NCI-H345 (cell line): Measurements from ENCODE around the gene AAK1.
"Not testable (repeated sequence)": the region's sequence is repeated elsewhere in the genome, so short reads cannot be mapped to it uniquely, and the experiment has no call there.

Source experiments
- DNase-seq: peaks from one replicate; lab custom pipeline; 2025; lab: John Stamatoyannopoulos, UW

Gene AAK1

GRCh38 chr2:69643602-69644505 lies at the start of gene AAK1:
AAK1 (minus strand) TSS chr2:69643739; CDS start chr2:69643040, 699 bp downstream.
- peak; percentile 92 for DNase-seq

GRCh38 chr2:69692424-69692823 lies 48.9 kb upstream of the AAK1 start:
- no peak for DNase-seq

- DNase-seq: no peak
Measured at GRCh38 chr2:69689969-69690368, 46.4 kb upstream of the AAK1 start.

- DNase-seq: no peak
Measured at GRCh38 chr2:69689466-69689865, 45.9 kb upstream of the AAK1 start.

GRCh38 chr2:69687971-69688611 lies 44.6 kb upstream of the AAK1 start:
- no peak for DNase-seq

GRCh38 chr2:69686813-69687212 lies 43.3 kb upstream of the AAK1 start:
- DNase-seq: no peak

GRCh38 chr2:69685321-69686048 lies 41.9 kb upstream of the AAK1 start:
- DNase-seq: no peak

- no peak for DNase-seq
Measured at GRCh38 chr2:69683170-69683971, 39.8 kb upstream of the AAK1 start.

GRCh38 chr2:69682525-69682924 lies 39.0 kb upstream of the AAK1 start:
- DNase-seq: no peak

GRCh38 chr2:69680001-69680675 lies 36.6 kb upstream of the AAK1 start:
- no peak for DNase-seq

GRCh38 chr2:69677914-69678313 lies 34.4 kb upstream of the AAK1 start:
- no peak for DNase-seq

- DNase-seq: no peak
Measured at GRCh38 chr2:69676146-69676545, 32.6 kb upstream of the AAK1 start.

- DNase-seq: no peak
Measured at GRCh38 chr2:69674316-69674670, 30.8 kb upstream of the AAK1 start.

- DNase-seq: not testable (repeated sequence)
Measured at GRCh38 chr2:69673098-69673497, 29.6 kb upstream of the AAK1 start.

GRCh38 chr2:69669666-69670065 lies 26.1 kb upstream of the AAK1 start:
- no peak for DNase-seq

- no peak for DNase-seq
Measured at GRCh38 chr2:69668598-69668997, 25.1 kb upstream of the AAK1 start.

GRCh38 chr2:69667805-69668382 lies 24.4 kb upstream of the AAK1 start:
- no peak for DNase-seq

GRCh38 chr2:69665152-69665551 lies 21.6 kb upstream of the AAK1 start:
- no peak for DNase-seq

- DNase-seq: no peak
Measured at GRCh38 chr2:69663860-69664259, 20.3 kb upstream of the AAK1 start.

GRCh38 chr2:69662547-69662946 lies 19.0 kb upstream of the AAK1 start:
- DNase-seq: not testable (repeated sequence)

GRCh38 chr2:69660637-69661036 lies 17.1 kb upstream of the AAK1 start:
- no peak for DNase-seq
